Uterus (tissue), 2 donors: ENCODE data around the gene FCHSD2.

Experiments
- CTCF ChIP-seq, 4 experiments: fragments of 200-600 bp in 2 of 4; fragments of 450-650 bp in 2 of 4; sonication (generic) in 2 of 4; IDR thresholded peaks; one replicate each; pipeline ENCODE4 v1.5.1; 2016 to 2019; ENCODE audit warnings: antibody characterized with exemption in 4 of 4, mild to moderate bottlenecking in 2 of 4, moderate library complexity in 1 of 4
- POLR2A ChIP-seq, 2 donors: fragments of 450-650 bp; IDR thresholded peaks; one replicate each; pipeline ENCODE4 v1.6.1; 2016; ENCODE audit warnings: antibody characterized with exemption in 2 of 2, mild to moderate bottlenecking in 1 of 2, moderate library complexity in 1 of 2

GRCh38 chr11:73087730-73088129, 54.4 kb downstream of the FCHSD2 start:
- TF ChIP-seq CTCF (IDR thresholded peaks at IDR 0.05) (no peak), POLR2A (IDR thresholded peaks at IDR 0.05) (no peak)
